ENCODE data around the gene SLC4A1AP.
A peak's percentile ranks its signal among the peaks of the same experiment; 100 is the strongest.

The SLC4A1AP gene

DNA sequence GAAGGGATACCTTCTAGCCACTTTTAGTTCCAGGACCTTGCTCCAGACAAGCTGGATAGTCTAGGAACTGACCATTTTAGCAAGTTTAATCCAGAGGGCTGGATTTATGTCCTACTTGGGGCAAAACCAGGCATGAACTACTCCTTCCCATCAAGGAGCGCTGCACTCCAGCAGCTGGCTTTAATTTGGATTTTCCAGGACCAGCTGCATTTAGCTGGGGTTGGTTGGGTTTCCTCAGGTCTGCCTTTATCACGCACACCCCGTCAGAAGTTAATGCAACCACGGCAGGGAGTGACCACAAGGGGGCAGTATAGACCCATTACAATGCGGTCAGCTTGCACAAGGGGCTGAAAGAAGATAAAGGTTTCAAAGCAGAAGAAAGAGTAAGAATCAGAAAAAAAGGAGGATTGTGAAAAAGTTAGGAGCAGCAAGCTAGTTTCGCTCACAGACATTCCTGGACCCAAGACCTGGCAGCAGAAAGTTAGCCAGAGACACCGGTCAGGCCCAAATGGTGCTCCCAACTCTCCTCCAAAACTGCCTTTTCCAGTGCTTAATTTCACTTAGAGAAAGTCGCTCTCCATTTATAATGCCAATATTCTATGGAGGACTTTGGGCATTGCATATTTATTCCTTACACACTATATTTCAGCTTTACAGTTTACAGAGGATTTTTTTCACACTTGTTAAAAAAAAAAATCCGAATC lies 40.1 kb downstream of the SLC4A1AP start:
- peak; percentile 92 for DNase-seq

DNA sequence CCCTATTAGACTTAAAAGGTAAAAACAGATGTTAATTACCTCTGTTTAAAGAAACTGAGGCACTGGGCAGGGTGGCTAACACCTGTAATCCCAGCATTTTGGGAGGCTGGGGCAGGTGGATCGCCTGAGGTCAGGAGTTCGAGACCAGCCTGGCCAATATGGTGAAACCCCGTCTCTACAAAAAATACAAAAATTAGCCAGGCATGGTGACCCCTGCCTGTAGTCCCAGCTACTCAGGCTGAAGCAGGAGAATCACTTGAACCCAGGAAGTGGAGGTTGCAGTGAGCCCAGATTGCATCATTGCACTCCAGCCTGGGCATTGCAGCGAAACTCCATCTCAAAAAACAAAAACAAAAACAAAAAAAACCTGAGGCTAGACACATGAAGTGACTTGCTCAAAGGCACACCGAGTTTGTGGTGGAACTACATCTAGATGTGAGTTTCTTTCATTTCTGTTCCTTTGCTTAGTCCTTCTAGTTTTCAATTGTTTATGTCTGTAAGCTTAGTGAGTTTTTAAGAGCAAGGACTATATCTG lies 40.7 kb downstream of the SLC4A1AP start:
- DNase-seq: no peak

DNA sequence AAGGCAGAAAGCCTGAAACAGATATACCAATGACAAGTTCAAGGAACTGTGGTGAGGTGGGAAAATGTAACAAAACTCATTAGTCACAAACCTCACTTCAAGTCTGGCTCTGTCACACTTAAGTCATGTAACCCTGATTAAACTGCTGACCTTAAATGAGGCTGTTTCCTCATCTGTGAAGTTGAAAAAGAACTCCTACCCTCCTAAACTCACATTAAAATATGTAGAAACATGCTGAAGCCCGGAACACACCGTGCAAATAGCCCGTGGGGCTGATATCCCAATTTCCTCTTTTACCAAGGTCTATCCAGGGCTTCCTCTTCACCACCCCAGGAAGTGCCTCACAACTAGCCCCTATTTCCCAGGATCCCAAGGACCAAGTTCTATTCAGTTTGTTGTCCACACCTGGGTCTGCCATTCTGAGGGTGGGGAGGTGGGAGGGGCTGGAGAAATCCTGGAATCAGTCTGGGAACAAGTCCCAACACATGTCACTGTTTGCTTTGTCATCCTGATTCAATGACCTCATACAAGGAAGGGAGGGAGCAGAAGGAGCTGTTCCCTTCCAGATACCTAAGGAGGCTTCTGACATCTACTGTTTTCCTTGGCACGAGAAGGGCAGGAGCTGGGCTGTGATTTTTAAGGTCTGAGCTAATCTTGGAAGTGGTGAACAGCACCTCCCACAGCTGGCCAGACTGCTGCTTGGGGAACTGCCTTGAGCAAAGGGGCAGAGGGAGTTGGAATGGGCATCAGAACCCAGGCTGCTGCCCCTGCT lies 42.3 kb downstream of the SLC4A1AP start:
- DNase-seq: peak; percentile 37

DNA sequence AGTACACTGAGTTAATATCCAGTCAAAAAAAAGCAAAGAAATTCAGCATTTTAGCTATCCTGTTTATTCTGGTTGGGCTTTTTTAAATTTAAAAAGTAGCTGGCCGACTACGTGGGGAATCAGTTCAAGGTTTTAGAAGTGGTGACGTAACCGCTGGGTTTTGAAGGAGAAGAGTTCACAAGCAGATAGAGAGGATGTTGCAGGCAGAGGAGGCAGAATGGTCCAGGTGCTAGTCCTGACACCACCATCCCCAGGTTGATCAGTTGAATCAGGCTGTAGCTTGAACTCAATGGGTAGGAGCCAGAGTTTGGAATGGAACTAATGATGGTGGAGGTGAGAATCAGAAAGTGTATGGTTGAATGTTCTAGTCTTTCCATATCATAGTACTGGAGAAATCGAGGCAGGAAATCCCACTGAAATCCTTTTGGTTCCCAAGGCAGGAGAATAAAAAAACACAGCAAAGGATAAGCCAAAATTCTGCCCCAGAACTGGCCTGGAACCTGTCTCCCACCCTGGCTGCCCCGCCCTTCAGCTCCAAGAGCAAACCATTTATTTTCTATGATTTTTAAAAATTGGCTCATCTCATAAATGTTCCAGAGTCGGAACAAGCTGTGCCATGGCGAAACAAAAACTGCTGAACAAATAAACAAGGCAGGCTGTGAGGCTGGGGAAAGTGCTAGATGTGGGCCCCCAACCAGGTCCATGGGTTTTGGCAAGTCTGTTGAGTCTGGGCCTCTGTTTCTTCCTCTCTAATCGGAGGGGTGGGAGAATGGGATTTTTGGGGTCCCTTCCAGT lies 44.0 kb downstream of the SLC4A1AP start:
- no peak for DNase-seq

DNA sequence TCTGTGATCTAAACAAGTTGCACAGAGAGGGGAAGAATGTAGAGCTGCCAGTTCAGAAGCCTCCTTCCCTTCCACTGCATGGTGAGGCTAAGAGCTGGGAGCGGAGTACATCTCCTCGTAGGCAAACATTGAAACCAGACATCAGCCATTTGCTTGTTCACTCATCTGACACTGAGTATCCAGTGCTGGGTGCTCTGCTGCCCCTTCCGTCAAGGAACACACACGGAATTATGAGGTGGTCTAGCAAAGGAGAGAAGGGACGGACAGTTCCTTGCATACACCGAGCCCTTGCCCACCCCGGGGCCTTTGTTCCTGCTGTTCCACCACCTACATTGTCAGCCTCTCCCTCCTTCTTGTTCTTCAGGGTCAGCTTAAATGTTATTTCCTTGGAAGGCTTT lies 44.6 kb downstream of the SLC4A1AP start:
- no peak for DNase-seq

DNA sequence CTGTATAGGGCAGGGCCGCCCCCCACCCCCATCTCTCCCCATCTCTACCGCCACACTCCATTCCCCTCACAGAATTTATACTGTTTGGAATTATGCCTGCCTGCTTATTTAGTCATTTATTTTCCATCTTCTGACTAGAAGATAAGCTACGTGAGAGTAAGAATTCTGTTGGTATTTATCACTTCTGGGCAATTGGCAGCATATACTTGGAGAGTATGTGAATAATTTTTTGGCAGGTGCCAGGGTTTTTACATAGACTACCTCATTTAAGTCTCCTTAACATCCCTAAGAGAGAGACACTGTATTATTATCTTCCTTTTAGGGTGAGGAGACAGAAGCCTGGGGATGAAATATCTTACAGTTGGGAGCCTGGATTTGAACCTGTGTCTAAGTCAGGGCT lies 45.0 kb downstream of the SLC4A1AP start:
- no peak for DNase-seq

DNA sequence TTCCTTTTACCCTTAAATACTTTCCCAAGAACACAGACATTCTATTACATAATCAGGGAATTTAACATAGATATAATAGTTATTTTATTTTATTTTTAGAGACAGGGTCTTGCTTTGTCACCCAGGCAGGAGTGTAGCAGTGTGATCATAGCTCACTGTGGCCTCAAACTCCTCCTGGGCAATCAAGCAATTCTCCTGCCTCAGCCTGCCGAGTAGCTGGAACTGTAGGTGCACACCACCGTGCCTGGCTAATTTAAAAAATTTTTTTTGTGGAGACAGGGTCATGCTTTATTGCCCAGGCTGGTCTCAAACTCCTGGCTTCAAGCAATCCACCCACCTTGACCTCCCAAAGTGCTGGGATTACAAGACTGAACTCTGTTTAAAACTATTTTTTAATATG lies 45.6 kb downstream of the SLC4A1AP start:
- DNase-seq: no peak

DNA sequence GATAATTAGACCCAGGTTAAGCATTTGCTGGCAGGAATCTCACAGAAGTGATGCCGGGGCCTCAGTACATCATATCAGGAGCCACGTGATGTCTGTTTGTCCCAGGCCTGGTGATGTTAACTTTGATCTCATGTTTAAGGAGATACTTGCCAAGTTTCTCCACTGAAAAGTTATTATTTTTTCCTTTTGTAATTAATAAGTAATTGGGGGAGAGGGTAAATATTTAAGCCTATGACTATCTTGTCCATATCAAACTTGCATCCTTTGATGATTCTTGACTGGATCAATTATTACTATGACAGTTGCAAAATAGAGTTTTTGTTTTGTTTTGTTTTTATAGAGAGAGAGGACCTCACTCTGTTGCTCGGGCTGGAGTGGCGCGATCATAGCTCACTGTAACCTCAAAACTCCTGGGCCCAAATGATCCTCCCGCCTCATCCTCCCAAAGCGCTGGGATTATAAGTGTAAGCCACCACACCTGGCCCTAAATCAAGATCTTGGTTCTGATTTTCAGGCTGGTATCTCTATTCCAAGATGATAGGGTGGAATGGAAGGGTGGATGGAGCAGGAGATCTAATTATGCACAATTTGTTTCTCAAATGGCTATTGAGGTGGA lies 46.4 kb downstream of the SLC4A1AP start:
- no peak for DNase-seq

DNA sequence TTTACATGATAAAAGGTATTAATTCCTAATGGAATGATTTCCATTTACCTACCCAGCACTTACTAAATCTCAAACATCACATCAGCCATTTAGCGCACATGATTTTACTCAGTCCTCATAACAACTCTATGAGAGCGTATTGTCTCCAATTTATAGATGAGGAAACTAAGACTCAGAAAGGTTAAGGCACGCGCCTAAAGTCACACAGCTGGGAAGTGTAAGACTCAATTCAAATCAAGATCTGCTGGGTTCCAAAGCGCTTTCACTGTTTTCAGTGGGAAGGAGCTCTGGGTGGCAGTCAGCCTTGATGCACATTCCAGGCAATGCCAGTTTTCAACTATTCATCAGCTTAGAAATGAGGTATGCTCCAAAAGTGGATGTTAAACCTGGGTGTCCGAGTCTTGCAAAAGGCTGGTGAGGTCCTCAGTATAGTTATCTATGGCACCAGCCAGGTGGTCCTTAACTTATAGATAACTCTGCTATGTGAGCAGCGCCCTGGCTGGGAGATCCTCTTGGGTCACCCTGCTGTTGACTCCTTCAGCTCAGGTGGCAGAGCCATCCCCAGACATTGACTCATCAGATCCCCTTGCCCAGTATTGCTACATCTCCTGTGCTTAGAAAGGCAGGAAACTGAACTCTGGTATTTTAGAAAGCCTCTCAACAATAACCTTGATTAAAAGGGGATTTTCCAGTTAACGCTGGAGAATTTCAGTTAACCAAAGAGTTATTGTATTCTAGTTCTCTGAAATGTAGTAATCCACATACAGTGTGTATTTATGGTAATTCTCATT lies 47.1 kb downstream of the SLC4A1AP start:
- DNase-seq: peak; percentile 29

DNA sequence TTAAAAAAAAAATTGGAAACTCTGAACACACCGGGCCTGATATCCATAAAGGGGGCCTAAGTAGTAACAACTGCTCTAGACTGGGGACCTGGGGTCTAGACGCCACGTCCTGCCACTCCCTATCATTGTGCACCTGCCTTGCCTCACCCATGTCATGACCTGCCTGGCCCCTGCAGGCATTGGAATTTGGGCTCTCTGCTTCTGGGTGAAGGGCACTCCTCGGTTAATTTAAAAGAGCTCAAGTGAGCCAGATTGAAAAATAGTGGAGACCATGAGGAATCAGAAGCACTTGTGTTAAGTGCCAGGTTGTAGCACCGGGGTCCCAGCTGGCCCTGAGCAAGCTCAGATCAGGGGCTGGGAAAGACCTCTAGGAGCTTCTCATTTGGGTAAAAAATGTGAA lies 48.1 kb downstream of the SLC4A1AP start:
- no peak for DNase-seq

DNA sequence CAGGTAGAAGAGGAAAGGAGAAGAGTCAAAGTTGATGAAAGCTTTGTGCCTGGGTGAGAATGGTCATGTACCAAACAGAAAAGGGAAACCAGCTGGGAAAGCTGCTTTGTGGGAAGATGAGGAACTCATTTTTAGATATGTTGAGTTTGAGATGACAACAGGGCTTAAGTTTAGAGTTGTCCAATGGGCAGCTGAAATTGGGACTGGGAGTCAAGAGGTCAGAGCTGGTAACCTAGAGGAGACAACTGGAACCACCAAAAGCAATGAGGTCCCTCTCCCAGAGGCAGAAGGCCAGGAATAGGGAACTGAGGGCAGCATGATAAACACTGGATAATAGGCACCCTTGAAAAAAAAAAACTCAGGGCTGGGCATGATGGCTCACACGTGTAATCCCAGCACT lies 48.8 kb downstream of the SLC4A1AP start:
- no peak for DNase-seq

DNA sequence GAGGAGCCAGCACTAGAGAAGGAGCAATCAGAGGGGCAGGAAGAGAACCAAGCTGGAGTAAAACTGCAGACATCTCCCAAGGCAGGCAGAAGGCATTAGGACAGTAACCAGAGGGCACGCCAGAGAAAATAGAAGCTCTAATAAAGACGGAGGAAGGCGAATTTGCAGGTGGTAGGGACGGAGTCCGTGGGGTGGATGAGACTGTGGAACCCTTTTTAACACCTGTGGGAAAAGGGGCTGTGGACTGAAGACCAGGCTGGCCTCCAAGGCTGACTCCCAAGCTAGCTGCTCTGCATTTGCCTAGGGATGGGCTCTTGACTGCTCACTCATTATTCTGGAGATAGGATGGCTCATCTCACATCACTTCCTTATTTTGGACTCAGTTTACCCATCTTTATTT lies 49.5 kb downstream of the SLC4A1AP start:
- DNase-seq: no peak

DNA sequence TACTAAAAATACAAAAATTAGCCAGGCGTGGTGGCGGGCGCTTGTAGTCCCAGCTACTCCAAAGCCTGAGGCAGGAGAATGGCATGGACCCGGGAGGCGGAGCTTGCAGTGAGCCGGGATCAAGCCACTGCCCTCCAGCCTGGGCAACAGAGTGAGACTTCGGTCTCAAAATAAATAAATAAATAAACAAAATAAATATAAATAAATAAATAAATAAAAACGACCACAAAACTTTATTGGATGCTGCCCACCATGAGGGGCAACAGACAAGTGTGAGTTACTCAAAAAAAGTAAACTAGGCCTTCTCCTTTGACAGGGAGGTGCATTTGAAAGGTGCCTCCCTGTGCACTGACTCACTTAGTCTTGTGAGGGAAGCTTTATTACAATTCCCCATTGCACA lies 50.4 kb downstream of the SLC4A1AP start:
- DNase-seq: no peak

DNA sequence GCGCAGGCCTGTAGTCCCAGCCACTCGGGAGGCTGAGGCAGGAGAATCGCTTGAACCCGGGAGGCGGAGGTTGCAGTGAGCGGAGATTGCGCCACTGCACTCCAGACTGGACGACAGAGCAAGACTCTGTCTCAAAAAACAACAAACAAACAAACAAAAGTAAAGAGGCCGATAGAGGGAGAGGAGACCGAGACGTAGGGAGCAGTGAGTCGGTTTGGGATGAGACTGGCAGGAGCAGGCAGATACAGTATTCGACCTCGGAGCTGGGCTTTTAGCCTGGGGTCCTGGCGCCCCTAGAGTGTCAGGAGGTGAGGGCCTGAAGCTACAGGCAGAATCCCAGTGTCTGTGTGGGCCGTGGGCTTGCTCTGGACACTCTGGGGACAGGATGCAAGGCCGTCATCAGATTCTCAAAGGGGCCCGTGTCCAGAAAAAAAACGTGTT lies 51.2 kb downstream of the SLC4A1AP start:
- DNase-seq: no peak

DNA sequence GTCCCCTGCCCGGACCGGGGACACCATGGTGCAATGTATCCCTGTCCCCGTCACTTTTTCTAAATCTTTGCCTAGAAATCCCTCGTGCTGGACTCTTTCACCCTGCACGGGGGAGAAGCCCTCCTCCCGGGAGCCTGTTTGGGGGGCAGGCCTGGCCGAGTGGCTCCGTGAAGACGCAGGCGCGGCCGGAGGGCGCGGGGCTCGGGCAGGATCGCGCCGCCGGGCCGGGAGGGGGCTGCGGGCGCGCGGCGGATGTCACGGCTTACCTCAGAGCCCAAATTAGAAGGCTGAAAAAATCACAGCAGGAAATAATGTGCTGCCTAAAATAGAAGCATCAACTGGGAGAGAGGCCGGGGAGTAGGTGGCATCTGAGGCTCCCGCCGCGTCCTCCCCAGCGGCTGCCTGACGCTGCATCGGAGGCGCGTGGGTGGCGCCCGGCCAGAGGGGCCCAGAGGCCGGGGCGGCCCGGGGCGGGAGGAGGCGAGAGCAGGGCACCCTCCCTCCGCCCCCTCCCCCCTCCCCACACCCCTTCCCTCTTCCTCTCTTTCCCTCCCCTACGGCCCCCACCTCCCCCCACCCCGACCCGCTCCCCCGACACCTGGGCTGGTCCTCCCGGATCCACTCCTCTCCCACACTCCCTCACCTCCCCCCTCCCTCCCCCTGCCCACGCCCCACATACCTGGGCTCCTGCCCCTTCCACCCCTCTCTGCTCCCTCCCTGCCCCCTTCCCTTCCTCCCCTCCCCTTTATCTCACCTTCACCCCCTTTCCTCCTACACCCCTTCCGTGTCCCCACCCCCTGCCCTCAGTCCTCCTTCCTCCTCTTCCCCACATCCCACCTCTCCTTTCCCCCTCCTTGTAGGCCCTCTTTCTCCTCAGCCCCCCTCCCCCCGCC lies 51.9 kb downstream of the SLC4A1AP start:
- DNase-seq: peak; percentile 60

DNA sequence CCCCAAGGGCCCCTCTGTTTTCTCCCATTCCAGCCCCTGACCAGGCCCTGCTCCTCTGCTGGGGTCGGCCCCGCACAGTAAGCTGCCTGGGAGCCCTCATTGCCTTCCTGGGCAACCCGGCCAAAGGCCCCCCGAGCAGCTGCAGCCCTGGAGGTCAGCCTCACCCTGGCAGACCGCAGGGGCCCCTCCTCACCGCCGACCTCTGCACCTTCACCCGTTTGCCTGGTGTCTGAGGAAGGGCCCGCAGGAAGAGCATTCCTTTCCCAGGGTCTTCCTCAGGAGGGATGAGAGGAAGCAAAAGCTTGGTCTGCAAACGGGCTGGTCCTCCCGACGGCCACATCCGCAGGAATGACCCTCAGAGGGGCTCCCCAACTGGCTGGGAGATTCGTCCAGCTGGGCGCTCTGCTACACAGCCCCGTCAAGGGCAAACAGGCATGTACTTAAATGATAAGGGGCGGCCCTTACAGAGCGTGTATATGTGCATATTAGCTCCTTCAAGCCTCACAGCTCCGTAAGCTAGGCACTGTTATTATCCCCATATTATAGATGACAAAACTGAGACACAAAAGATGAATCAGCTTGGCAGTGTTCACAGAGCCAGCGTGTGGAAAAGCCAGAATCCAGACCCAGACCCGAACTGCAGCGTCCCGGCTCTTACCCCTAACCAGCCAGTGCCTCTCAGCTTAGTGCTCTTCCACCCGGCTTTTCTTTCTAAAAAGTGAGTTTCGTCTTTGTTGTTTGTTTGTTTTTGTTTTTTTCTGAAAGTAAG lies 52.8 kb downstream of the SLC4A1AP start:
- no peak for DNase-seq

DNA sequence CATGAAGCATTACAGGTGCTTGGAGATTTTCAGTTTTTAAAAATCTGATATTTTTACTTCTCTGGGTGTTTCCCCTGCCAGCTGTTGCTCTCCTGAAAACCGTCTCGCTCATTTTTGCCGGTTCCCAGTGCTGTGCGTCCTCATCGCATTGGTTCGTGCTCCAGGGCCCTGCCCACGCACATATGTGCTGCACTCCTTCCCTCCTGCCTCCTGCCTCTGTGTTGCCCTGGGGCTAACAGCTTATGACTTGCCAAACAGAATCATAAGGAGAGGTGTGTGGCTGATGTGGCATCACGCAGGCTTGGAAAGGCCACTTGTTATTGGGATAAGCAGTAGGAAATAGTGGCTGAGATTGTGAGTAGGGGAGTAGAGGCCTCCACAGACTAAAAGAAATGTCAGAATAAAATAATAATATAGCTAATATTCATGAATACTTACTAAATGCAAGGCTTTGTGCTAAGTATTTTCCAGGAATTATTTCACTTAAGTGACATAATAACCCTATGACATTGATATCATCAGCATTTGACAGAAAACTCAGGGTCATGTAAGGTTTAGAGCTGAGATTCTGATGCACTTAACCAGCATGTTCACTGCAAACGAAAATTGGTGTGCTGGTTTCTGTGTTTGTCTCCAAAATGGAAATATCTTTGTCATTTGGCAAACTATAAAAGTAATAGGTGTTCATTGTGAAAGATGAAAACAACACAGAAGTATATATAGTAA lies 53.5 kb downstream of the SLC4A1AP start:
- no peak for DNase-seq

DNA sequence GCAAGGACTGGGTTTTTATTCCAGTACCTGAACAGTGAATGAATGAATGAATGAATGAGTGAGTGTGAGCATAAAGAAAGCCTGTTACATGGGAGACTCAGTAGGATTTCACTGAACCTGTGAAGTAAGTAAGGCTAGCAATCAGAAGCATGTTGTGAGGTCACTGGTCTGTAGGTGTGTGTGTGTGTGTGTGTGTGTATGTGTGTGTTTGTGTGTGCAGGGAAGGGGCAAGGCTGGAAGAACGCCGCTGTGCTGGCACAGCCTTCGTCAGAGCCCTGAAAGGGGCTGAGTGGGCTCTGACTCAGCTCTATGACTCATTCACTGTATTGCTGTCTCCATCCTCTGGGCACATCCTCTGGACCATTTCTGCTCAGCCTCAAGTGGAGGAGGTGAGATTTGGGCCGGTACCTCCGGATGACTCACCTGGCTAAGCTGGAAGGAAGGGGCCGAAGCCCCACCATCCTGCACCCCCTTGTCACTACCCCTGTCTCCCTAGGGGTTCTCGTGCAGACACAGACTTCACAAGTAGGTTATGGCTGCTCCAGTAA lies 56.4 kb downstream of the SLC4A1AP start:
- peak; percentile 85 for DNase-seq

DNA sequence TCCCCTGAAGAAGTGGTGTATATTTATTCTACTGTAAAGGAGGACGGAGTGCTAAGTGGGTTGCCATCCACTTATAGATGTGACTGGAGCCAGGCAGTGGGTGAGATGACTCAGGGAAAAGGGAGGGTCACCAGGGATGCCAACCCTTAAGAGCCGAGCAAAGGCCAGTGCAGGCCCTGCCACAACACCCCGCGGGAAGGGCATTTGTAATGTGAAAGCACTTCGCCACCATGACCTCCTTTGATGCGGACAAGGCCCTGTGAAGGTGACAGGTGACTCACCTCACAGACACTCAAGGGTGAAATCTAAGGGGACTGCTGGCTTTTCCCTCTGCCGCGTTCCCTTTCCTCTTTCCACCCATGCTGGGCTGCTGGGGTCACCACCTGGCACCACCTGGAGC lies 57.6 kb downstream of the SLC4A1AP start:
- peak; percentile 25 for DNase-seq
